ENCODE measurements around the gene PPAN.

The PPAN gene

GRCh38 chr19:10076535-10076934, 29.6 kb upstream of the PPAN start:
- Histone ChIP-seq H2AFZ (ENCODE audit: low read depth, low read length, severe bottlenecking) (no peak overlapping the region), H3K36me3 (ENCODE audit: low read length) (no peaks in the 10 kb centered on the region), H3K4me2 (ENCODE audit: low read depth, low read length, poor library complexity, severe bottlenecking) (no peak overlapping the region)

DNA sequence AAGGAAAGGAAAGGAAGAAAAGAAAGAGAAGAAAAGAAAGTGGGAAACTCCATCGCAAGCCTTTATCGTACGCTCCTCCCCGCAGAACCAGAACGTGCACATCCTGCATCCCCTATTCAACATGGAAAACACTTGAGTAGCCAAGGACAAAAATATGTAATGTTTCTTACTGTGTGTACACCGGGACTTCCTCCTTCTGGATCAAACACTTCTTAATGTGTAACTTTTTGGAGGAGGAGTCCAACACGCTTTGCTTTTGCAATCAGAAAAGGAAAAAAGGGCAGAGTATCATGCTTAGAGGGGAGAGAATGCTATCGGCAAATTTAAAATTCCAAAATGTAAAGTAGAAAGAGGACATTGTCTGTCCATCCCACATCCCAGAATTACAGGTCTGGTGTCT, 27.8 kb upstream of the PPAN start:
- Histone ChIP-seq H3K9me2 (replicated peaks; ENCODE audit: insufficient read depth, low read length) (no peaks in the 10 kb centered on the region), H4K20me1 (ENCODE audit: low read depth, low read length) (no peaks in the 10 kb centered on the region), H3K9ac (ENCODE audit: low read length) (no peak overlapping the region), H3K9me3 (ENCODE audit: insufficient read depth, low read length) (no peaks in the 10 kb centered on the region), H3K27ac (ENCODE audit: low read depth, low read length) (no peak overlapping the region), H3K79me2 (ENCODE audit: insufficient read depth, low read length) (no peaks in the 10 kb centered on the region), H3F3A (ENCODE audit: insufficient read depth) (no peaks in the 10 kb centered on the region), H3K4me3 (ENCODE audit: insufficient read depth, low read length, poor library complexity, severe bottlenecking) (no peak overlapping the region), H2AFZ (ENCODE audit: low read depth, low read length, severe bottlenecking) (no peak overlapping the region), H3K36me3 (ENCODE audit: low read length) (no peaks in the 10 kb centered on the region), H3K27me3 (ENCODE audit: low read length) (no peaks in the 10 kb centered on the region), H3K4me2 (ENCODE audit: low read depth, low read length, poor library complexity, severe bottlenecking) (no peak overlapping the region)
- TF ChIP-seq, protein P1, sequence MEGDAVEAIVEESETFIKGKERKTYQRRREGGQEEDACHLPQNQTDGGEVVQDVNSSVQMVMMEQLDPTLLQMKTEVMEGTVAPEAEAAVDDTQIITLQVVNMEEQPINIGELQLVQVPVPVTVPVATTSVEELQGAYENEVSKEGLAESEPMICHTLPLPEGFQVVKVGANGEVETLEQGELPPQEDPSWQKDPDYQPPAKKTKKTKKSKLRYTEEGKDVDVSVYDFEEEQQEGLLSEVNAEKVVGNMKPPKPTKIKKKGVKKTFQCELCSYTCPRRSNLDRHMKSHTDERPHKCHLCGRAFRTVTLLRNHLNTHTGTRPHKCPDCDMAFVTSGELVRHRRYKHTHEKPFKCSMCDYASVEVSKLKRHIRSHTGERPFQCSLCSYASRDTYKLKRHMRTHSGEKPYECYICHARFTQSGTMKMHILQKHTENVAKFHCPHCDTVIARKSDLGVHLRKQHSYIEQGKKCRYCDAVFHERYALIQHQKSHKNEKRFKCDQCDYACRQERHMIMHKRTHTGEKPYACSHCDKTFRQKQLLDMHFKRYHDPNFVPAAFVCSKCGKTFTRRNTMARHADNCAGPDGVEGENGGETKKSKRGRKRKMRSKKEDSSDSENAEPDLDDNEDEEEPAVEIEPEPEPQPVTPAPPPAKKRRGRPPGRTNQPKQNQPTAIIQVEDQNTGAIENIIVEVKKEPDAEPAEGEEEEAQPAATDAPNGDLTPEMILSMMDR (IDR thresholded peaks at IDR 0.05; ENCODE audit: insufficient read depth, low read length, poor library complexity, severe bottlenecking): no peak

More at GRCh38 chr19:10076535-10076934, 29.6 kb upstream of the PPAN start:
- no peaks in the 10 kb centered on the region for H3K9me3 ChIP-seq (ENCODE audit: insufficient read depth, low read length)
- H3K27me3 ChIP-seq (ENCODE audit: low read length): no peaks in the 10 kb centered on the region
- no peak for TF ChIP-seq EZH2phosphoT487 (conservative IDR thresholded peaks at IDR 0.05; ENCODE audit: low read length)
- H3K4me3 ChIP-seq (ENCODE audit: insufficient read depth, low read length, poor library complexity, severe bottlenecking): no peak overlapping the region
- H3K9ac ChIP-seq (ENCODE audit: low read length): no peak overlapping the region
- H4K20me1 ChIP-seq (ENCODE audit: low read depth, low read length): no peaks in the 10 kb centered on the region
- no peaks in the 10 kb centered on the region for H3K79me2 ChIP-seq (ENCODE audit: insufficient read depth, low read length)
- H3F3A ChIP-seq (ENCODE audit: insufficient read depth): no peaks in the 10 kb centered on the region
- no peak overlapping the region for H3K27ac ChIP-seq (ENCODE audit: low read depth, low read length)
- H3K9me2 ChIP-seq (replicated peaks; ENCODE audit: insufficient read depth, low read length): no peaks in the 10 kb centered on the region

- no peak overlapping the region for H3K4me3 ChIP-seq (ENCODE audit: insufficient read depth, low read length, poor library complexity, severe bottlenecking)
- H3K4me2 ChIP-seq (ENCODE audit: low read depth, low read length, poor library complexity, severe bottlenecking): no peak overlapping the region
- H3F3A ChIP-seq (ENCODE audit: insufficient read depth): no peaks in the 10 kb centered on the region
- H3K9ac ChIP-seq (ENCODE audit: low read length): no peak overlapping the region
- H4K20me1 ChIP-seq (ENCODE audit: low read depth, low read length): no peaks in the 10 kb centered on the region
- H3K9me2 ChIP-seq (replicated peaks; ENCODE audit: insufficient read depth, low read length): no peaks in the 10 kb centered on the region
- H2AFZ ChIP-seq (ENCODE audit: low read depth, low read length, severe bottlenecking): no peak overlapping the region
- no peaks in the 10 kb centered on the region for H3K79me2 ChIP-seq (ENCODE audit: insufficient read depth, low read length)
- no peak overlapping the region for H3K27ac ChIP-seq (ENCODE audit: low read depth, low read length)
- TF ChIP-seq, protein P1 (IDR thresholded peaks at IDR 0.05; ENCODE audit: insufficient read depth, low read length, poor library complexity, severe bottlenecking): no peak
- no peak for TF ChIP-seq EZH2phosphoT487 (conservative IDR thresholded peaks at IDR 0.05; ENCODE audit: low read length)
- no peaks in the 10 kb centered on the region for H3K9me3 ChIP-seq (ENCODE audit: insufficient read depth, low read length)
- no peaks in the 10 kb centered on the region for H3K36me3 ChIP-seq (ENCODE audit: low read length)
- no peaks in the 10 kb centered on the region for H3K27me3 ChIP-seq (ENCODE audit: low read length)
These were observed 27.1 kb upstream of the PPAN start for GRCh38 chr19:10079031-10079453.

DNA sequence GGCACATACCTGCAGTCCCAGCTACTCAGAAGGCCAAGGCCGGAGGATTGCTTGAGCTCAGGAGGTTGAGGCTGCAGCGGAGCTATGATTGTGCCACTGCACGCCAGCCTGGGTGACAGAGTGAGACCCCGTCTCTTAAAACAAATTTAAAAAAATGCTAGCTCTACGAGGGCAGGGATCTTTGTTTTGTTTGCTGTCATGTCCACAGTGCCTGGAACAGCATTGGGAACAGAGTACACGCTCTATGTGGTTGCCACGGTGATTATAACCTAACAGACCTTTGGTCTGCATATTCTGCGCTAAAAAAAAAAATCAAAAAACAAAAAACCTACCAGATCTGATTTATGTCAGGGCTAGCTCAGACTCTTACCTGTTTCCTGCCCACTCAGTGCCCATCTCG, 22.3 kb upstream of the PPAN start:
- no peaks in the 10 kb centered on the region for H3K9me3 ChIP-seq (ENCODE audit: insufficient read depth, low read length)
- H2AFZ ChIP-seq (ENCODE audit: low read depth, low read length, severe bottlenecking): no peak overlapping the region
- no peak overlapping the region for H3K4me3 ChIP-seq (ENCODE audit: insufficient read depth, low read length, poor library complexity, severe bottlenecking)
- peaks cover 10% of the 10 kb centered on the region; the same call in 1 of the 2 replicates for H3F3A ChIP-seq (ENCODE audit: insufficient read depth)
- no peaks in the 10 kb centered on the region for H3K79me2 ChIP-seq (ENCODE audit: insufficient read depth, low read length)
- TF ChIP-seq EZH2phosphoT487 (conservative IDR thresholded peaks at IDR 0.05; ENCODE audit: low read length): no peak
- TF ChIP-seq, protein P1 (IDR thresholded peaks at IDR 0.05; ENCODE audit: insufficient read depth, low read length, poor library complexity, severe bottlenecking): no peak
- H4K20me1 ChIP-seq (ENCODE audit: low read depth, low read length): no peaks in the 10 kb centered on the region
- no peaks in the 10 kb centered on the region for H3K9me2 ChIP-seq (replicated peaks; ENCODE audit: insufficient read depth, low read length)
- H3K9ac ChIP-seq (ENCODE audit: low read length): no peak overlapping the region
- H3K4me2 ChIP-seq (ENCODE audit: low read depth, low read length, poor library complexity, severe bottlenecking): no peak overlapping the region
- H3K36me3 ChIP-seq (ENCODE audit: low read length): no peaks in the 10 kb centered on the region
- H3K27ac ChIP-seq (ENCODE audit: low read depth, low read length): no peak overlapping the region
- no peaks in the 10 kb centered on the region for H3K27me3 ChIP-seq (ENCODE audit: low read length)

All from SU-DHL-6 (cell line).